Stimulated activated memory B cell treated with anti-CD40 and anti-IgM and Interleukin-4, amounts not matched to agents 10 μg/mL and 1 μg/mL and 100 μg/mL, for 72 hours (primary cell): Measurements from ENCODE around the gene RMRP.
A peak's percentile ranks its signal among the peaks of the same experiment; 100 is the strongest.

Source experiments
- ATAC-seq: fragments of 150-1000 bp; cut with Tn5 transposase; 2 replicates; pipeline ENCODE4 v1.10.0; 2021
- H3K27ac Mint-ChIP-seq: one replicate; pipeline ENCODE4 v1.8.0; 2022; ENCODE audit warnings: mild to moderate bottlenecking, mixed read lengths
- H3K27me3 Mint-ChIP-seq: one replicate; pipeline ENCODE4 v1.8.0; 2022; ENCODE audit warnings: mixed read lengths
- H3K36me3 Mint-ChIP-seq: one replicate; pipeline ENCODE4 v1.8.0; 2022; ENCODE audit warnings: mixed read lengths
- H3K4me1 Mint-ChIP-seq: one replicate; pipeline ENCODE4 v1.8.0; 2022; ENCODE audit warnings: mixed read lengths
- H3K4me3 Mint-ChIP-seq: one replicate; pipeline ENCODE4 v1.8.0; 2022; ENCODE audit warnings: mild to moderate bottlenecking, moderate library complexity, mixed read lengths
- H3K9me3 Mint-ChIP-seq: one replicate; pipeline ENCODE4 v1.8.0; 2022; ENCODE audit warnings: mixed read lengths

Gene RMRP

DNA sequence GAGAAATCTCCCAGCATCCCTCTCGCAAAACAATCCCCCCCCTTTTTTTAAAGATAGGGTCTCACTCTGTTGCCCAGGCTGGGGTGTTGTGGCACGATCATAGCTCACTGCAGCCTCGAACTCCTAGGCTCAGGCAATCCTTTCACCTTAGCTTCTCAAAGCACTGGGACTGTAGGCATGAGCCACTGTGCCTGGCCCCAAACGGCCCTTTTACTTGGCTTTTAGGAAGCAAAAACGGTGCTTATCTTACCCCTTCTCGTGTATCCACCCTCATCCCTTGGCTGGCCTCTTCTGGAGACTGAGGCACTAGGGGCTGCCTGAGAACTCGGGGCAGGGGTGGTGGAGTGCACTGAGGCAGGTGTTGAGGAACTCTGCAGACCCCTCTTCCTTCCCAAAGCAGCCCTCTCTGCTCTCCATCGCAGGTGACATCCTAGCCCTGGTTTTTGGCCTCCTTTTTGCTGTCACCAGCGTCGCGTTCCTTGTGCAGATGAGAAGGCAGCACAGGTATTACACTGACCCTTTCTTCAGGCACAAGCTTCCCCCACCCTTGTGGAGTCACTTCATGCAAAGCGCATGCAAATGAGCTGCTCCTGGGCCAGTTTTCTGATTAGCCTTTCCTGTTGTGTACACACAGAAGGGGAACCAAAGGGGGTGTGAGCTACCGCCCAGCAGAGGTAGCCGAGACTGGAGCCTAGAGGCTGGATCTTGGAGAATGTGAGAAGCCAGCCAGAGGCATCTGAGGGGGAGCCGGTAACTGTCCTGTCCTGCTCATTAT lies 22.7 kb upstream of the RMRP start:
- H3K36me3 Mint-ChIP-seq, result no peaks in the 10 kb centered on the region
- no peaks in the 10 kb centered on the region for H3K27me3 Mint-ChIP-seq

DNA sequence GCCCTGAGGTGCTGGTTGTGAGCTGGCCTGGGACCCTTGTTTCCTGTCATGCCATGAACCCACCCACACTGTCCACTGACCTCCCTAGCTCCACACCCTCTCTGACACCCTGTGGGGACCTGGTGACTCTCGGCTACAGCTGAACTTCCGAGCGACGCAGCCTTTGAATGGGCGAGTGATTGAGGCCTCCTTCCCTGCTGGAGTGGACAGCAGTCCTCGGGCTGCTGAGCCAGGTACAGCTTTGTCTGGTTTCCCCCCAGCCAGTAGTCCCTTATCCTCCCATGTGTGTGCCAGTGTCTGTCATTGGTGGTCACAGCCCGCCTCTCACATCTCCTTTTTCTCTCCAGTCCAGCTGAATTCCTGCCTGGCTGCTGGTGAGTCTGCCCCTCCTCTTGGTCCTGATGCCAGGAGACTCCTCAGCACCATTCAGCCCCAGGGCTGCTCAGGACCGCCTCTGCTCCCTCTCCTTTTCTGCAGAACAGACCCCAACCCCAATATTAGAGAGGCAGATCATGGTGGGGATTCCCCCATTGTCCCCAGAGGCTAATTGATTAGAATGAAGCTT lies 22.0 kb upstream of the RMRP start:
- peaks cover 3% of the 10 kb centered on the region for H3K27me3 Mint-ChIP-seq
- H3K27ac Mint-ChIP-seq, result peak overlapping the region; percentile 71

More for the DNA sequence above, 22.7 kb upstream of the RMRP start:
- no peaks in the 10 kb centered on the region for H3K9me3 Mint-ChIP-seq
- peak overlapping the region; percentile 71 for H3K27ac Mint-ChIP-seq
- peak; percentile 81 for ATAC-seq
- peak overlapping the region; percentile 27 for H3K4me3 Mint-ChIP-seq
- H3K4me1 Mint-ChIP-seq, result peaks cover 37% of the 10 kb centered on the region

DNA sequence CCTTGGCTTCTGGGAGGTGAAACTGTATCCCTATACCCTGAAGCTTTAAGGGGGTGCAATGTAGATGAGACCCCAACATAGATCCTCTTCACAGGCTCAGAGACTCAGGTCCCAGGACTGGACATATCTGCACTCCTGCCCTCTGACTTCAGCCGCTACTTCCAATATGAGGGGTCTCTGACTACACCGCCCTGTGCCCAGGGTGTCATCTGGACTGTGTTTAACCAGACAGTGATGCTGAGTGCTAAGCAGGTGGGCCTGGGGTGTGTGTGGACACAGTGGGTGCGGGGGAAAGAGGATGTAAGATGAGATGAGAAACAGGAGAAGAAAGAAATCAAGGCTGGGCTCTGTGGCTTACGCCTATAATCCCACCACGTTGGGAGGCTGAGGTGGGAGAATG lies 21.3 kb upstream of the RMRP start:
- Mint-ChIP-seq H3K9me3 (no peaks in the 10 kb centered on the region), H3K4me3 (no peak overlapping the region), H3K27me3 (peaks cover 10% of the 10 kb centered on the region), H3K27ac (peak overlapping the region; percentile 26), H3K36me3 (no peaks in the 10 kb centered on the region), H3K4me1 (peaks cover 46% of the 10 kb centered on the region)
- ATAC-seq, result no peak

More for the DNA sequence above, 22.0 kb upstream of the RMRP start:
- no peak for ATAC-seq
- Mint-ChIP-seq H3K4me1 (peaks cover 38% of the 10 kb centered on the region), H3K36me3 (no peaks in the 10 kb centered on the region), H3K9me3 (no peaks in the 10 kb centered on the region), H3K4me3 (no peak overlapping the region)

DNA sequence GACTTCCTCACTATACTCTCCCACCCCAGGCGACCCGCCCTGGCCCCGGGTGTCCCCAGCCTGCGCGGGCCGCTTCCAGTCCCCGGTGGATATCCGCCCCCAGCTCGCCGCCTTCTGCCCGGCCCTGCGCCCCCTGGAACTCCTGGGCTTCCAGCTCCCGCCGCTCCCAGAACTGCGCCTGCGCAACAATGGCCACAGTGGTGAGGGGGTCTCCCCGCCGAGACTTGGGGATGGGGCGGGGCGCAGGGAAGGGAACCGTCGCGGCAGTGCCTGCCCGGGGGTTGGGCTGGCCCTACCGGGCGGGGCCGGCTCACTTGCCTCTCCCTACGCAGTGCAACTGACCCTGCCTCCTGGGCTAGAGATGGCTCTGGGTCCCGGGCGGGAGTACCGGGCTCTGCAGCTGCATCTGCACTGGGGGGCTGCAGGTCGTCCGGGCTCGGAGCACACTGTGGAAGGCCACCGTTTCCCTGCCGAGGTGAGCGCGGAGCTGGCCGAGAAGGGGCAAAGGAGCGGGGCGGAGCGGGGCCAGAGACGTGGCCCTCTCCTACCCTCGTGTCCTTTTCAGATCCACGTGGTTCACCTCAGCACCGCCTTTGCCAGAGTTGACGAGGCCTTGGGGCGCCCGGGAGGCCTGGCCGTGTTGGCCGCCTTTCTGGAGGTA lies 18.0 kb upstream of the RMRP start:
- Mint-ChIP-seq H3K4me1 (peaks cover 34% of the 10 kb centered on the region), H3K4me3 (peak overlapping the region; percentile 63), H3K36me3 (no peaks in the 10 kb centered on the region), H3K27me3 (peaks cover 13% of the 10 kb centered on the region), H3K27ac (no peak overlapping the region), H3K9me3 (no peaks in the 10 kb centered on the region)
- ATAC-seq, result peak; percentile 57

DNA sequence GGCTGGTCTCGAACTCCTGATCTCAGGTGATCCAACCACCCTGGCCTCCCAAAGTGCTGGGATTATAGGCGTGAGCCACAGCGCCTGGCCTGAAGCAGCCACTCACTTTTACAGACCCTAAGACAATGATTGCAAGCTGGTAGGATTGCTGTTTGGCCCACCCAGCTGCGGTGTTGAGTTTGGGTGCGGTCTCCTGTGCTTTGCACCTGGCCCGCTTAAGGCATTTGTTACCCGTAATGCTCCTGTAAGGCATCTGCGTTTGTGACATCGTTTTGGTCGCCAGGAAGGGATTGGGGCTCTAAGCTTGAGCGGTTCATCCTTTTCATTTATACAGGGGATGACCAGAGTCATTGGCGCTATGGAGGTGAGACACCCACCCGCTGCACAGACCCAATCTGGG lies 17.4 kb upstream of the RMRP start:
- peak overlapping the region; percentile 63 for H3K4me3 Mint-ChIP-seq
- no peaks in the 10 kb centered on the region for H3K36me3 Mint-ChIP-seq
- peaks cover 27% of the 10 kb centered on the region for H3K4me1 Mint-ChIP-seq
- no peak overlapping the region for H3K27ac Mint-ChIP-seq
- H3K9me3 Mint-ChIP-seq, result no peaks in the 10 kb centered on the region
- no peak for ATAC-seq
- peaks cover 13% of the 10 kb centered on the region for H3K27me3 Mint-ChIP-seq

DNA sequence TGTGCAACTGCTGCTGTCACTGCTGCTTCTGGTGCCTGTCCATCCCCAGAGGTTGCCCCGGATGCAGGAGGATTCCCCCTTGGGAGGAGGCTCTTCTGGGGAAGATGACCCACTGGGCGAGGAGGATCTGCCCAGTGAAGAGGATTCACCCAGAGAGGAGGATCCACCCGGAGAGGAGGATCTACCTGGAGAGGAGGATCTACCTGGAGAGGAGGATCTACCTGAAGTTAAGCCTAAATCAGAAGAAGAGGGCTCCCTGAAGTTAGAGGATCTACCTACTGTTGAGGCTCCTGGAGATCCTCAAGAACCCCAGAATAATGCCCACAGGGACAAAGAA lies 16.2 kb upstream of the RMRP start:
- Mint-ChIP-seq H3K4me3 (no peak overlapping the region), H3K27me3 (peaks cover 13% of the 10 kb centered on the region), H3K27ac (peak overlapping the region; percentile 5), H3K9me3 (no peaks in the 10 kb centered on the region), H3K36me3 (no peaks in the 10 kb centered on the region), H3K4me1 (peaks cover 17% of the 10 kb centered on the region)
- no peak for ATAC-seq

DNA sequence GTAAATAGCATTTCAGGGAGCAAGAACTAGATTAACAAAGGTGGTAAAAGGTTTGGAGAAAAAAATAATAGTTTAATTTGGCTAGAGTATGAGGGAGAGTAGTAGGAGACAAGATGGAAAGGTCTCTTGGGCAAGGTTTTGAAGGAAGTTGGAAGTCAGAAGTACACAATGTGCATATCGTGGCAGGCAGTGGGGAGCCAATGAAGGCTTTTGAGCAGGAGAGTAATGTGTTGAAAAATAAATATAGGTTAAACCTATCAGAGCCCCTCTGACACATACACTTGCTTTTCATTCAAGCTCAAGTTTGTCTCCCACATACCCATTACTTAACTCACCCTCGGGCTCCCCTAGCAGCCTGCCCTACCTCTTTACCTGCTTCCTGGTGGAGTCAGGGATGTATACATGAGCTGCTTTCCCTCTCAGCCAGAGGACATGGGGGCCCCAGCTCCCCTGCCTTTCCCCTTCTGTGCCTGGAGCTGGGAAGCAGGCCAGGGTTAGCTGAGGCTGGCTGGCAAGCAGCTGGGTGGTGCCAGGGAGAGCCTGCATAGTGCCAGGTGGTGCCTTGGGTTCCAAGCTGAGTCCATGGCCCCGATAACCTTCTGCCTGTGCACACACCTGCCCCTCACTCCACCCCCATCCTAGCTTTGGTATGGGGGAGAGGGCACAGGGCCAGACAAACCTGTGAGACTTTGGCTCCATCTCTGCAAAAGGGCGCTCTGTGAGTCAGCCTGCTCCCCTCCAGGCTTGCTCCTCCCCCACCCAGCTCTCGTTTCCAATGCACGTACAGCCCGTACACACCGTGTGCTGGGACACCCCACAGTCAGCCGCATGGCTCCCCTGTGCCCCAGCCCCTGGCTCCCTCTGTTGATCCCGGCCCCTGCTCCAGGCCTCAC lies 15.6 kb upstream of the RMRP start, which contains the start of gene CA9:
CA9 (plus strand) TSS at position 797 of the 893 bp plus-strand sequence; CDS start at position 829, 32 bp downstream.
- no peak for ATAC-seq
- H3K4me3 Mint-ChIP-seq, result peak within 1 kb of the TSS; percentile 29
- peaks cover 15% of the 10 kb centered on the region for H3K4me1 Mint-ChIP-seq
- H3K9me3 Mint-ChIP-seq, result no peaks in the 10 kb centered on the region
- H3K36me3 Mint-ChIP-seq, result no peaks in the 10 kb centered on the region
- H3K27me3 Mint-ChIP-seq, result peaks cover 13% of the 10 kb centered on the region
- peak within 1 kb of the TSS; percentile 5 for H3K27ac Mint-ChIP-seq

DNA sequence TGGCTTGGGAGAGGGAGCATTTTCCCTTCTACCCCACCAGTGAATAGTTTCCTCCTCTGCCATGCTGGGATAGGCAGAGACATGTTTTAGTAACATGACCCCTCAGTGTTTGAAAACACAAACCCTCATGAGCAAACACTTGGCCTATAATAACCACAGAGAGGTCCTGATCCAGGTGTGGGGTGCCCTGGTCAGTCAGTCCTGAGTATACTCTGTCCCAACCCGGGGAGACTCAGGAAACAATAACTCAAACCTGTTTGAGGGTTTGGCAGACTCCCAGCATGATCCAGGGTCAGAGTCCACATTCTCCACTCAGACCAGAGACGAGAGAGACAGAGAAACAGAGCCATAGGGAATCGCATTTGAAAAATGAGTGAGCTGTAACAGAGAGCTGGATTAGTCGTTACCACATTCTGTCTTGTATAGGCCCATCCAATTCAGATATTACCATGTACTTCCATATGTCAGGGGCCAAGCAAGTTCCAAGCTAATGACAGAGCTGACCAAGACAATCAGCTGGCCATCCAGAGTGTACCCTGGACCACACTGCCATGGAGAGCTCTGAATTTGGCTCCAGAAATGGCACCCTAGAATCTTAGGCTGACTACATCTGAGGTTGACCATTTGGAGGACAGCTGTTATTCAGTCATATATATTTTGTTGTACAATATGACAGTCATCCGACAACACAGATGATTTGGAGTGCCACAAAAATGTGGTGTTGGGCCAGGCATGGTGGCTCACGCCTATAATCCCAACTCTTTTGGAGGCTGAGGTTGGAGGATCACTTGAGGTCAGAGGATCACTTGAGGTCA lies 11.7 kb upstream of the RMRP start:
- H3K27ac Mint-ChIP-seq, result no peak overlapping the region
- no peak for ATAC-seq
- no peak overlapping the region for H3K4me3 Mint-ChIP-seq
- peaks cover 7% of the 10 kb centered on the region for H3K27me3 Mint-ChIP-seq
- peaks cover 24% of the 10 kb centered on the region for H3K4me1 Mint-ChIP-seq
- no peaks in the 10 kb centered on the region for H3K9me3 Mint-ChIP-seq
- no peaks in the 10 kb centered on the region for H3K36me3 Mint-ChIP-seq

DNA sequence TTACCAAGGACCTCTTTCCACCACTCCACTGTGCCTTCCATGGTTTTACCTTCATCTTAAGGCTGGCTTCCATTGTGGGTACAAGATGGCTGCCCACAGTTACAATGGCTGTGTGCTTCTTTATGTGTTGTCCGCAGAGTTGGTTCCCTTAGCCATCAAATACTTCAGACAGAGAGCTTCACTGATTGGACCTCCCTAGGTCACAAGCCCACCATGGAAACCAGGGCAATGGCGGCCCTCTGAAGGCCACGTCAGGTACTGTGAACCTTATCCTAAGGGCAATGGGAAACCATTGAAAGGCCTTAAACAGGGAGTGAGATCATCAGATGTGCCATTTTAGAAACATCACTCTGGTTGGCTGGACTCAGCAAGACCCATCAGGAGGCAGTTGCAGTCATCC lies 10.1 kb upstream of the RMRP start:
- no peak overlapping the region for H3K27ac Mint-ChIP-seq
- no peak for ATAC-seq
- H3K4me3 Mint-ChIP-seq, result no peak overlapping the region
- H3K9me3 Mint-ChIP-seq, result no peaks in the 10 kb centered on the region
- no peaks in the 10 kb centered on the region for H3K27me3 Mint-ChIP-seq
- peaks cover 19% of the 10 kb centered on the region for H3K4me1 Mint-ChIP-seq
- no peaks in the 10 kb centered on the region for H3K36me3 Mint-ChIP-seq

DNA sequence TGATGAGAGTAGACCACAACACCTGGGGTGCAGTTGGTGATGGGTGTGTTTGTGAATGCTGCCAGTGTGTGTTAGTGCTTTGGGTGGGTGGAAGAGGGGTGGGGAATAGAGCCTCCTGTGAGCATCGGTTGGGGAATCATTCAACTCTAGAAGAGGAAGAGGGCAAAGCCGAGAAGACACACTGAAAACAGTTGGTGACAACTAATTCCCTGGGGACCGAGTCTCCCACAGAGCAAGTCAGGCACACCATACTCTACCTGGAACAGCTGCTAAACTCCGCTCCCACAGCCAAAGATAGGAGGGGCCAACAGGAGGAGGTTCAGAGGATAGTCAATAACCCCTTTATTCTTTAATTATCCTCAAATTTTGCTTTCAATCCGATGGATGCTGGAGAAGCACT lies 8.7 kb upstream of the RMRP start:
- peak; percentile 56 for ATAC-seq
- Mint-ChIP-seq H3K4me1 (peaks cover 33% of the 10 kb centered on the region), H3K36me3 (no peaks in the 10 kb centered on the region), H3K9me3 (no peaks in the 10 kb centered on the region), H3K27ac (no peak overlapping the region), H3K27me3 (no peaks in the 10 kb centered on the region), H3K4me3 (no peak overlapping the region)

DNA sequence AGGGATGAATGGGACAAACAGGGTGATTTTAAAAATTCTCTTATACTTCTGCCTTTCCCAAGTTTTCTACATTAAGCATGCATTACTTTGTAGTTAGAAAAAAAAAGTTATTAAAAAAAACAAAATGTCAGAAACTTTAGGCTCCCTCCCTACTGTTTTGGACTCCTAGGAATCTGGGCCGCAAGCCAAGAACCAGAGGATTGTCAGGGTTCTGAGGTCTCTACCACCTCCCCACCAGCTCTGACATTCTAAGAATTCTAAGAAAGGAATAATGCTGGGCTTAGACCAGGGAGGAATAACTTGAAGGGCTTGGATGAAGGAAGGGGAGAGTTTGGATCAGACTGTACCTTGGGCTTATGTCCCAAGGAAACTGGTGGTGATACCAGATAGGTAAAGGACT lies 8.2 kb upstream of the RMRP start:
- no peaks in the 10 kb centered on the region for H3K9me3 Mint-ChIP-seq
- H3K36me3 Mint-ChIP-seq, result peaks cover 2% of the 10 kb centered on the region
- no peak for ATAC-seq
- H3K27ac Mint-ChIP-seq, result no peak overlapping the region
- no peaks in the 10 kb centered on the region for H3K27me3 Mint-ChIP-seq
- no peak overlapping the region for H3K4me3 Mint-ChIP-seq
- peaks cover 35% of the 10 kb centered on the region for H3K4me1 Mint-ChIP-seq

DNA sequence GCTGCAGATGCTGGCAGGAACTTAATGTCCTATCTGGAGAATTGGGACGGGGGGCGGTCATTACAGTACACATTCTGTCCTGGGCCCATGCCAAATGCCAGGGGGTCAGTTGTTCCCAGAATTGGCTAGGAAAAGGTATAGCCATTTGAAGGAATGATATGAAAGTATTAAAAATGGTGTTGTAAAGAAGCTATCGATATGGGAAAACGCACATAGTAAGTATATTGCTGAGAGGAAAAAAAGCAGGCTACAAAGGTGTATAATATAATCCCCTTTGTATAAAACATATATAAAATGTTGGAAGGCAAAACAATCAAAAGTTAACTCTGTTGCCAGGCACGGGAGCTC lies 7.6 kb upstream of the RMRP start:
- peaks cover 8% of the 10 kb centered on the region for H3K36me3 Mint-ChIP-seq
- peaks cover 41% of the 10 kb centered on the region for H3K4me1 Mint-ChIP-seq
- H3K9me3 Mint-ChIP-seq, result no peaks in the 10 kb centered on the region
- H3K4me3 Mint-ChIP-seq, result peak overlapping the region; percentile 82
- ATAC-seq, result no peak
- peak overlapping the region; percentile 77 for H3K27ac Mint-ChIP-seq
- no peaks in the 10 kb centered on the region for H3K27me3 Mint-ChIP-seq

DNA sequence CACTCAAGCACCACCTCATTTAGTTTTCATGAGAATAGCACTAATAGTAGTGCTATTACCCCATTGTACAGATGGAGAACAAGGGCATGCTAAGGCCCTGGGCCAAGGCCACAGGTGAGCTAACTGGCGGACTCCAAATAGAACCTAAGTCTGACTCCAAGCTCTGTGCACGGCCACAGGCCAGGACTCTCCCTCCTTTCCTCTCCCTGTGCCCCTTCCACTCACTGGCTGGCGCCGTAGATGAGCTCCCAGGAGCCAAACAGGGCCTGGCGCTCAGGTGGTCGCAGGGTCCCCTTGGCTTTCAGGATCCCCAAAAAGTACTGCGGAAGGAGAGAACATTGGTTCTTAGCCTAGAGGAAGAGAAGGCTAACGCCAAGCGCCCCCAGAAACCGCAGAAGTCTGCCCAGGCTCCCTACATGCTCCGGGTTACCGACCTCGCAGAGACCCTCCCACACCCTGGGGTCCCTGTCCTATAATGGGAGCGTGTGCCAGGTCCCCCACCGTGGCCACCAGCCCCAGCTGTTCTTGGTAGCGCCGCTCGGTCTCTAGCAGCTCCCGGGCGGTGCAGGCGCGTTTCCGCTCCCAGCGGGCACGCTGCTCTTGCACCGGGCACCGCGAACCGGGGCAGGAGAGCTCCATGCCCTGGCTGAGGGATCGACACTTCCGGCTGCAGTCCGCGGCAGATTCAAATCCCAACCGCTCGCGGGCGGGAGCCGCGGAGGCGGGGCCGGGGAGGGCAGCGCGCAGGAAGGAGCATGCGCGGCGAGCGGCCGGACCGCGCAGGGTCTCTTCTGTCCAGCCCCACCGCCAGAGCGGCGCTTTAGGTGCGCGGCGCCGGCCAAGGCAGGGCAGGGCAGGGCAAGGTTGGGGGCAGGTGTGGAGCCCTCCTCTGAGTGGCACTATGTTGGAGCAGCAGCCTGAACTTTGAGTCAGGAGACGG lies 7.0 kb upstream of the RMRP start, which contains the start of gene ARHGEF39:
ARHGEF39 (minus strand) TSS at position 665 of the 940 bp plus-strand sequence; CDS start at position 639, 26 bp downstream.
- H3K27me3 Mint-ChIP-seq, result no peaks in the 10 kb centered on the region
- peak within 1 kb of the TSS; percentile 82 for H3K4me3 Mint-ChIP-seq
- H3K9me3 Mint-ChIP-seq, result no peaks in the 10 kb centered on the region
- H3K27ac Mint-ChIP-seq, result peak within 1 kb of the TSS; percentile 77
- H3K36me3 Mint-ChIP-seq, result peaks cover 13% of the 10 kb centered on the region
- peaks cover 48% of the 10 kb centered on the region for H3K4me1 Mint-ChIP-seq
- ATAC-seq, result peak; percentile 79
